PC-9 (cell line): ENCODE measurements around the gene SPATA31D3. TPM values are rescaled to one million over a fixed set of nuclear protein-coding genes. Genes with fewer than 3 reads are reported as not detected.
"Not testable (repeated sequence)": the region's sequence is repeated elsewhere in the genome, so short reads cannot be mapped to it uniquely, and the experiment has no call there.

Experiments
- Bru-seq: library from RNA; stranded (reverse); fragments of 400-500 nt; gene quantifications from one replicate; lab custom pipeline; 2021; lab: Mats Ljungman, UMichigan
- BruChase-seq, 2 experiments: library from RNA; stranded (reverse); fragments of 400-500 nt; gene quantifications; one replicate each; lab custom pipeline; 2021; lab: Mats Ljungman, UMichigan
- BruUV-seq: library from RNA; stranded (reverse); fragments of 400-500 nt; replicated peaks from 2 replicates; lab custom pipeline; 2021; lab: Mats Ljungman, UMichigan
- CTCF ChIA-PET: fragments of 300-600 bp; sonication (Branson Sonifier 250); formaldehyde crosslinking; loops from one replicate; lab custom pipeline; 2022; ENCODE audit warnings: antibody characterized with exemption; lab: Charles Lee
- POLR2A ChIA-PET: fragments of 300-600 bp; sonication (Branson Sonifier 250); formaldehyde crosslinking; loops from one replicate; lab custom pipeline; 2022; ENCODE audit warnings: antibody characterized with exemption; ENCODE audit not compliant: unreplicated experiment; lab: Charles Lee
- DNase-seq, 2 experiments: peaks; one replicate each; pipeline versions ENCODE4 v3.0.0 to v3.0.0-alpha.2; 2015 to 2022; ENCODE audit warnings: mixed read lengths in 1 of 2
- H2AFZ ChIP-seq: fragments of 200-600 bp; sonication (generic); 2 replicates; pipeline ENCODE4 v1.8.1; 2017; ENCODE audit warnings: antibody characterized with exemption
- H3F3A ChIP-seq: fragments of 200-600 bp; sonication (generic); 2 replicates; pipeline ENCODE4 v1.8.1; 2017; ENCODE audit warnings: antibody characterized with exemption, mild to moderate bottlenecking, low read depth; ENCODE audit not compliant: insufficient read depth
- H3K27ac ChIP-seq: fragments of 200-600 bp; sonication (generic); 2 replicates; pipeline ENCODE4 v1.6.1; 2016; ENCODE audit warnings: mixed run types
- H3K27me3 ChIP-seq: fragments of 200-600 bp; sonication (generic); 2 replicates; pipeline ENCODE4 v1.6.1; 2016; ENCODE audit warnings: low read depth, mixed run types; ENCODE audit not compliant: insufficient read depth
- H3K36me3 ChIP-seq: fragments of 200-600 bp; sonication (generic); 2 replicates; pipeline ENCODE4 v1.6.1; 2016; ENCODE audit warnings: low read depth, mixed run types
- H3K4me1 ChIP-seq: fragments of 200-600 bp; sonication (generic); replicated peaks from 2 replicates; pipeline ENCODE4 v1.6.1; 2016; ENCODE audit warnings: mixed run types; ENCODE audit not compliant: insufficient read depth
- H3K4me2 ChIP-seq: fragments of 200-600 bp; sonication (generic); 2 replicates; pipeline ENCODE4 v1.6.1; 2017; ENCODE audit warnings: mixed run types
- H3K4me3 ChIP-seq: fragments of 200-600 bp; sonication (generic); 2 replicates; pipeline ENCODE4 v1.6.1; 2016; ENCODE audit warnings: mixed run types
- H3K79me2 ChIP-seq: fragments of 200-600 bp; sonication (generic); 2 replicates; pipeline ENCODE4 v1.6.1; 2017; ENCODE audit warnings: low read depth, mixed run types
- H3K9me2 ChIP-seq: fragments of 200-600 bp; sonication (generic); 2 replicates; pipeline ENCODE4 v1.8.1; 2017; ENCODE audit warnings: mild to moderate bottlenecking; ENCODE audit not compliant: insufficient read depth
- H3K9me3 ChIP-seq: fragments of 200-600 bp; sonication (generic); 2 replicates; pipeline ENCODE4 v1.8.1; 2016; ENCODE audit warnings: low read depth; ENCODE audit not compliant: insufficient read depth
- H4K20me1 ChIP-seq: fragments of 200-600 bp; sonication (generic); 2 replicates; pipeline ENCODE4 v1.8.1; 2017; ENCODE audit not compliant: insufficient read depth
- EZH2 ChIP-seq: fragments of 200-600 bp; sonication (generic); IDR thresholded peaks from 2 replicates; pipeline ENCODE4 v1.8.0; 2017; ENCODE audit warnings: antibody characterized with exemption, low read depth
- intact Hi-C: fragments of 100-400 bp; cut with micrococcal nuclease; formaldehyde crosslinking; loops from one replicate; pipeline ENCODE4 v1.10.0; 2022; ENCODE audit not compliant: unreplicated experiment
- long read RNA-seq: library from polyadenylated mRNA; stranded (forward); transcript quantifications from one replicate; pipeline ENCODE4 v2.0.0, GENCODE V29; 2022
- total RNA-seq: library from RNA; stranded (reverse); gene quantifications from 2 replicates; pipeline ENCODE4 v1.2.3, GENCODE V29; 2021
- TF ChIP-seq, protein P1 (sequence below): fragments of 200-600 bp; sonication (generic); conservative IDR thresholded peaks from 2 replicates; pipeline ENCODE4 v1.6.1; 2017; ENCODE audit warnings: mixed run types, antibody characterized with exemption, mild to moderate bottlenecking, moderate library complexity

Gene SPATA31D3
- total RNA-seq (not detected in 2 replicates), Bru-seq, nascent RNA (not detected), BruChase-seq, experiment 1, labeled RNA remaining after a 2-hour chase (not detected), BruChase-seq, experiment 2, labeled RNA remaining after a 6-hour chase (not detected)
- long read RNA-seq, result 0 reads

DNA sequence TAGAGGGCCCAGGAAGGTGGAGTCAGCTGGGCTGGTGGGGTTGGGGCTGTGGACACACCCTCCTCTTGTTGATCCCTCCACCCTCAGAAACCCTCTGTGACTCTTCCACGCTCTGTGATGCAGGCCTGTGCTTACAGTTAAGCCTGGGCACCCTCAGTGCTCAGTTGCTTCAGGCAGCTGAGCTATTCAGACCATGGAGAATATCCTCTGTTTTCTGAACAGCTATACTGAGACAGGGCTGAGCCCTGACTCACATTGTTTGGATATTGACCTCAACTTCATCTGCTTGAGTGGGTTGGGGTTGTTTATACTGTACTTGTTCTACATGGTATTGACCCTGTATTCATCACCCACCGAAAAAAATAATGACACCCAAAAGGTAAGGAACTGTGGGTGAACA lies at the start of gene SPATA31D3:
TSS of gene SPATA31D3 (plus strand) at position 108 of the 400 bp plus-strand sequence. CDS start at position 194, 86 bp downstream.
- POLR2A ChIA-PET, H3K36me3 ChIP-seq, DNase-seq, H3K9me3 ChIP-seq, H4K20me1 ChIP-seq, H3K79me2 ChIP-seq, BruUV-seq, H3F3A ChIP-seq, H2AFZ ChIP-seq, H3K27me3 ChIP-seq, CTCF ChIA-PET, H3K27ac ChIP-seq, H3K4me2 ChIP-seq, H3K4me3 ChIP-seq, intact Hi-C loops, H3K4me1 ChIP-seq, H3K9me2 ChIP-seq: not testable (repeated sequence)

DNA sequence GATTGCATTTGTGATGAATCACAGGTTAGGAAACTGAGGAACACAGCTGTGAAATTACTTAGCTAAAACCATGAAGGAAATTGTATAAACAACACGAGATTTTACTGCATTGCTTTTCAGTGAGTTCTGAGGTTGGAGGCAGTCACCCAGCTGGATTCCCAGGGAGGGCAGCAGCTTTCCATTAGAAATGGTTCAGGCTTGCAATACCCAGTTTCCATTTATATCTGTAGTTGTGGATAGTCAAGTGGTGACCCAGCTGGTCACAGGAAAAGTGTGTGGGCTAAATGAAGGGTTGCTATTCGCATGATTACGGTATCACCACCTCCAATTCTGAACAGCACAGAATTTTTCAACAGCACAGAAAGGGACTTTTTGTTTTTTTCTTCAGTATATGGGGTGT lies 49.4 kb upstream of the SPATA31D3 start:
- no peak for DNase-seq
- Histone ChIP-seq H3K4me2 (no peak overlapping the region), H3K9me3 (no peaks in the 10 kb centered on the region), H4K20me1 (no peaks in the 10 kb centered on the region), H3K36me3 (no peaks in the 10 kb centered on the region), H2AFZ (no peak overlapping the region), H3K79me2 (no peaks in the 10 kb centered on the region), H3F3A (no peaks in the 10 kb centered on the region), H3K27ac (no peak overlapping the region), H3K9me2 (no peaks in the 10 kb centered on the region), H3K4me1 (peaks cover 8% of the 10 kb centered on the region), H3K4me3 (no peak overlapping the region), H3K27me3 (no peaks in the 10 kb centered on the region)
- ChIA-PET POLR2A (no interaction called here), CTCF (interaction anchor here (0.7 kb wide), 1 partner anchor 46 kb away, joined by 3 read pairs; no protein-coding TSS in a partner anchor)
- BruUV-seq, result no TSS peak
- TF ChIP-seq, protein P1, sequence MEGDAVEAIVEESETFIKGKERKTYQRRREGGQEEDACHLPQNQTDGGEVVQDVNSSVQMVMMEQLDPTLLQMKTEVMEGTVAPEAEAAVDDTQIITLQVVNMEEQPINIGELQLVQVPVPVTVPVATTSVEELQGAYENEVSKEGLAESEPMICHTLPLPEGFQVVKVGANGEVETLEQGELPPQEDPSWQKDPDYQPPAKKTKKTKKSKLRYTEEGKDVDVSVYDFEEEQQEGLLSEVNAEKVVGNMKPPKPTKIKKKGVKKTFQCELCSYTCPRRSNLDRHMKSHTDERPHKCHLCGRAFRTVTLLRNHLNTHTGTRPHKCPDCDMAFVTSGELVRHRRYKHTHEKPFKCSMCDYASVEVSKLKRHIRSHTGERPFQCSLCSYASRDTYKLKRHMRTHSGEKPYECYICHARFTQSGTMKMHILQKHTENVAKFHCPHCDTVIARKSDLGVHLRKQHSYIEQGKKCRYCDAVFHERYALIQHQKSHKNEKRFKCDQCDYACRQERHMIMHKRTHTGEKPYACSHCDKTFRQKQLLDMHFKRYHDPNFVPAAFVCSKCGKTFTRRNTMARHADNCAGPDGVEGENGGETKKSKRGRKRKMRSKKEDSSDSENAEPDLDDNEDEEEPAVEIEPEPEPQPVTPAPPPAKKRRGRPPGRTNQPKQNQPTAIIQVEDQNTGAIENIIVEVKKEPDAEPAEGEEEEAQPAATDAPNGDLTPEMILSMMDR, result no peak
- no peak for TF ChIP-seq EZH2
- intact Hi-C loops, result no loop called here

DNA sequence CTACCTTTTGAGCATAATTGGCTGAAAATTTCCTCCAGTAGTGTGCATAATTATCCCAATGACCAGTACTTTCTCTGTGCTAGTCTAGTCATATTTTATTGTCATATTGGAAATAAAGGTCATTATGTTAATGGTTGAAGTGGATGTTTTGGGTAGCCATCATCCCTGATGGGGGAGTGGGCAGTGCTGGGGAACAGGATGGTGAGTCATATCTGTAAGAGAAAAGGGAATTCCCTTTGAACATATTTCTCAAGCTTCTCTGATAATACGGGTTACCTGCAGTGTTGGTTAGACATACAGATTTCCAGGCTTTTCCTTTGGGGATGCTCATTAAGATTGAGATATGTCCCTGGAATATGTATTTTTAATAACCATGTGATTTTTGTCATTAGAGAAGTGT lies 48.4 kb upstream of the SPATA31D3 start:
- no peak overlapping the region for H3K4me2 ChIP-seq
- intact Hi-C loops, result no loop called here
- BruUV-seq, result no TSS peak

More for the DNA sequence above, 48.4 kb upstream of the SPATA31D3 start:
- DNase-seq, result no peak
- ChIA-PET CTCF (interaction anchor here (0.6 kb wide), 1 partner anchor 23 kb away, joined by 3 read pairs; no protein-coding TSS in a partner anchor), POLR2A (no interaction called here)
- Histone ChIP-seq H3K79me2 (no peaks in the 10 kb centered on the region), H3K9me3 (no peaks in the 10 kb centered on the region), H2AFZ (no peak overlapping the region), H3K27me3 (no peaks in the 10 kb centered on the region), H3K36me3 (no peaks in the 10 kb centered on the region), H3K9me2 (no peaks in the 10 kb centered on the region), H3K4me3 (no peak overlapping the region), H3K4me1 (peaks cover 8% of the 10 kb centered on the region), H3K27ac (no peak overlapping the region), H3F3A (no peaks in the 10 kb centered on the region), H4K20me1 (no peaks in the 10 kb centered on the region)
- no peak for TF ChIP-seq EZH2
- TF ChIP-seq, protein P1, result no peak
